GM18951 (cell line): ENCODE measurements around the gene LRRK1.

Experiments
- POLR2A ChIP-seq: IDR thresholded peaks from 4 replicates; pipeline ENCODE4 v1.6.1; 2011; ENCODE audit warnings: mild to moderate bottlenecking; ENCODE audit not compliant: insufficient read length, insufficient read depth; ENCODE audit errors: extremely low read depth
- in situ Hi-C: fragments of 300-500 bp; cut with MboI; formaldehyde crosslinking; loops from one replicate; pipeline ENCODE4 v1.12.0; 2022; ENCODE audit warnings: low sequenced_read_pairs, mixed read lengths, inconsistent platforms; ENCODE audit not compliant: unreplicated experiment

The LRRK1 gene

DNA sequence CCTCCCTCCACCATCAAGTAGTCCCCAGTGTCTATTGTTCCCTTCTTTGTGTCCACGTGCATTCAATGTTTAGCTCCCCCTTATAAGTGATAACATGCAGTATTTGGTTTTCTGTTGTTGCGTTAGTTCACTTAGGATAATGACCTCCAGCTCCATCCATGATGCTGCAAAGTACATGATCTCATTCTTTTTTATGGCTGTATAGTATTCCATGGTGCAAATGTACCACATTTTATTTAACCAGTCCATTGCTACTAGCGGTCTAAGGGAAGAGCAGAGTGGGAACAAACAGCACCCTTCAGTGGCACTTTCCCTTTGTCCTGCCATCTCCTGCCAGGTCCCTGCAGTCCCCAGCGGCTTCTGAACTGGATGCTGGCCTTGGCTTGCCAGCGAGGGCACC, 69.1 kb downstream of the LRRK1 start:
- in situ Hi-C loops = no loop called here
- TF ChIP-seq POLR2A = no peak

DNA sequence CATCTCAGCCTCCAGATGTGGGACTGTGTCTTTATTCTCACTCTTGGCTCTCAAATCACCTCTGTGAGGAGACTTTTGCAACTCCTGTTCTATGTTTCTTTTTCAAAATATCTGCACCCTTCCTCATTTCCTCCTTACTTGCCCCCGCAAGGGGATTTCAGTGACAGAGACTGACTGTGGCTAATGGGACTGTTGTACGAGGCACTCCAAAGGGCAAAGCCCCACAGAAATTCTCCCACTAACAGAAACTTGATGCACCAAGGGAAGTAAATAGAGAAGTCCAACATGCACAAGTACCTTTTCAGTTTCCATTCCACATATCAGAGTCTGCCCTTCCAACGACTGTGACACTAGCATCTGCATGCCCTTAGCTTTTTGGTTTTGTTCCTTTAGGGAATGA, 69.7 kb downstream of the LRRK1 start:
- no peak for TF ChIP-seq POLR2A
- in situ Hi-C loops = no loop called here

GRCh38 chr15:100994597-100995446, 75.7 kb downstream of the LRRK1 start:
- in situ Hi-C loops = no loop called here
- no peak for TF ChIP-seq POLR2A

DNA sequence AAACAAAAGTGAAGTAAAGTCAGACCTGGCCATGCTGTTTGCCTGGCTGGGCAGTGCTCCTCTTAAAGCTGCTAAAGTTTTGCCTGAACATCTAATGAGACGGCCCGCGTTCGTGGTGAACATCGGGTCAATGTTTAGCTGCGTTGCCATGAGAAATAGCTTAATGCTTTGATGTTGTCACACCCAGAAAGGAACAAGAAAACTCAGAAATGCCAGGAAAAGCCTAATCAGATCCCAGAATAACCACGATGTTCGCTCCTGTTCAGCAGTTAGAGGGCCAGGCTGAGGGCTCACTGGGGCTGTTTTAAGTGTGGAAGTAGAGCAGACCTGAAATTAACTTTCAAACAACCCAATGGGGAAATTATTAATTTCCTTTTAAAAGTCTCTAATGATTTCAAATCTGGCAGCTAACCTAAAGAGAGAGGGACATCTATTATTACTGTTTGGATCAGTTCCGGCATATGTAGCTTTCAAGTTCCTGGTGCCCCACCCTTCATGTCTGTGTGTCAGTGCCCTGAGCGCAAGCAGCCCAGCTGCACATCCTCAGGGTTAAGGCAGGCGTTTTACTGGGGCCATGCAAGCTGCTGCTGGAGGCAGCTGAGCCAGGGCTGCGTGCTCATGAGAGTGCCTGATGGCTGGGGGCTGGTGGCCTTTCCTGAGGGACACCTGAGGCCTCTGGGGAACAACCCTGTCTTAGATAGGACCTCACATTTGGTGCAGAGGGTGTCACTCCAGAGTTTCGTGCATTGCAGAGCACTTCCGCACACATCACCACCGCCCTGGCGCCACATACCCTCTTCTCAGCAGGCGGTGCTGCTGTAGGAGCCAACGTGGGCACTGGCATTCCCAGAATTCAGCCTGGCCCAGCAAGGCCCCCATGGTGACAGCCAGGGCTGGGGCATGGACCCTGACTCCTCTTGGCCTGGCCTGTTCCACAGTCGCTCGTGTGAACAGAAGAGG, 76.6 kb downstream of the LRRK1 start:
- TF ChIP-seq POLR2A = no peak
- in situ Hi-C loops = no loop called here

DNA sequence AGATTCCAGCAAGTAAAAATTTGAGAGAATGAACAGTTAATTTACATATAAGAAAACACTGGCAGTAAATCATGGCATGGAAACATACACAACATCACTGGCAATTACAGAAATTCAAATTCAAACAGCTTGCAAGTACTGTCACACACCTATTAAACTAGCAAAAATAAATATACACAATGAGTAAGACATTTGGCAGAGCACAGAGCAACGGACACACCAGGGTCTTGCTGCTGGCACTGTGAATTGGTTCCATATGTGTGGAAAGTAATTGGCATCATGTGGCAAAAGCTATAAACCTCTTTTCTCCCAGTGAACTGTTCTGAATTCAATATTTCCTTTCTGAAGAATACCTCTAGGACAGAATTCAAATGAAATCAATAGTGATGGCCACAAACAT, 78.3 kb downstream of the LRRK1 start:
- TF ChIP-seq POLR2A = no peak
- in situ Hi-C loops = no loop called here

- in situ Hi-C loops = no loop called here
- TF ChIP-seq POLR2A = no peak
These were observed 79.5 kb downstream of the LRRK1 start for GRCh38 chr15:100998630-100999029.

DNA sequence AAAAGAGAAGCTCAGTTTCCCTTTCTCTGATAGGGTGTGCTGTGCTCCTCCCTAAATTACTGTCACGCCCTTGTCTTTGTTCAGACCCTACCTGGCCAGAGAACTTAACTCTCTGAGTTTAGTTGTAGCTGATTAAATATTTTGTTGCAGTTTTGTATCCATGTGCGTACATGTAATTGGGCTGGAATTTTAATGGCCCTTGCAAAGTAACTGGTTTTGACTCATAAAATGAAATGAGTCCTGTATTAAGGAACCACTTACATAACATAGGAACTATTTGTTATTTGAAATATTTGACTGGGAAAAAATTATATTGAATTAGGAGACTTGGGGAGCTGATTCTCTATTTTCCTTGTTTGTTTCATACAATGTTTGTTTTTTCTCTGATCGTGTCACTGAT, 80.2 kb downstream of the LRRK1 start:
- no peak for TF ChIP-seq POLR2A

DNA sequence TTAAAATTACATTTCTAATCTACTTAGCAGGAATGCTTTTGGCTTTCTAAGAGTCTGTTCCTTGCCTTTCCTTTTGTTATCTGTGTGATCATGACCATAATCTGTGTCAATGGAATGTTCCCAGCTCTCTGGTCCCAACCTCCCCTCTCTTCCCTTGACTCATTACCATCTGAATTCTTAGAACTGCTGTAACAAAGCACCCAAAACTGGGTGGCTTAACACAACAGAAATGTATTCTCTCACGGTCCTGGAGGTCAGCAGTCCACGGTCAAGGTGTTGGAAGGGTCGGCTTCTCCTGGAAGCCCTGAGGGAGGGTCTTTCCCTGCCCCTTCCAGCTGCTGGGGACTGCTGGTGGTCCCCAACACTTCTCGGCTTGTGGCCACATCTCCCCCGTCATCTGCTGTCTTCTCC, 81.1 kb downstream of the LRRK1 start:
- in situ Hi-C loops = loop anchor here (10.0 kb wide), 1 partner anchor 365 kb away; no protein-coding TSS in a partner anchor
- no peak for TF ChIP-seq POLR2A

More for the DNA sequence above, 80.2 kb downstream of the LRRK1 start:
- in situ Hi-C loops = no loop called here

- in situ Hi-C loops = loop anchor here (10.0 kb wide), 1 partner anchor 366 kb away; no protein-coding TSS in a partner anchor
These were observed 81.9 kb downstream of the LRRK1 start for GRCh38 chr15:101001056-101001455.

GRCh38 chr15:101001796-101002195, 82.6 kb downstream of the LRRK1 start:
- in situ Hi-C loops = loop anchor here (10.0 kb wide), 1 partner anchor 367 kb away; no protein-coding TSS in a partner anchor
- TF ChIP-seq POLR2A = no peak

More at GRCh38 chr15:101001056-101001455, 81.9 kb downstream of the LRRK1 start:
- no peak for TF ChIP-seq POLR2A

- in situ Hi-C loops = loop anchor here (10.0 kb wide), 1 partner anchor 368 kb away; no protein-coding TSS in a partner anchor
- no peak for TF ChIP-seq POLR2A
These were observed 83.9 kb downstream of the LRRK1 start for GRCh38 chr15:101003081-101003480.

DNA sequence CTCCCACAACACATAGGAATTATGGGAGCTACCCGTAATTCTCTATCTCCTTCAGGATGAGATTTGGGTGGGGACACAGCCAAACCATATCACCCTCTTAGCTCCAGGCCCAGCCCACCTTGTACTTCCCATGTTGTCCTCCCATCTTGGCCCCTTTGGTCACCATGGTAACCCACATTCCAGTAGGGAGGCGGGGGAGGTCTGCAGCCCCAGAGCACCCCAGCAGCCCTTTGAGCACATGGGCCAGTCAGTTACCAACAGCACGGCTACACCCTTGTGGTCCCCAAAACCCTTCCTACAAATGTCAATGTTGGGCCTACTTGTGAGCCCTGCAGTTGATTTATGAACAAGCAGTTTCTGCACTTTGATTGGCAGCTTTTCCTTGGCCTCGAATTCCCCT, 84.5 kb downstream of the LRRK1 start:
- in situ Hi-C loops = loop anchor here (10.0 kb wide), 1 partner anchor 369 kb away; no protein-coding TSS in a partner anchor
- TF ChIP-seq POLR2A = no peak

- TF ChIP-seq POLR2A = no peak
These were observed 85.3 kb downstream of the LRRK1 start for GRCh38 chr15:101004500-101004899.

More at GRCh38 chr15:101004500-101004899, 85.3 kb downstream of the LRRK1 start:
- in situ Hi-C loops = loop anchor here (10.0 kb wide), 1 partner anchor 370 kb away; no protein-coding TSS in a partner anchor
